GM12878 (cell line): ENCODE data around the gene SINHCAF. TPM values are rescaled to one million over a fixed set of nuclear protein-coding genes. Genes with fewer than 3 reads are reported as not detected.

Experiments used
- ATAC-seq: fragments of 200-7000 bp; cut with Tn5 transposase; 3 replicates; pipeline ENCODE4 v1.9.1; 2020; ENCODE audit warnings: mild to moderate bottlenecking, moderate library complexity
- BruUV-seq: library from RNA; stranded (reverse); fragments of 400-500 nt; replicated peaks from 2 replicates; lab custom pipeline; 2021; lab: Mats Ljungman, UMichigan
- CTCF ChIA-PET: fragments of 300-600 bp; sonication (Branson Sonifier 250); formaldehyde crosslinking; extraction: SDS; loops from one replicate; lab custom pipeline; 2021; ENCODE audit warnings: inconsistent platforms; lab: Yijun Ruan, JAX
- POLR2A ChIA-PET: fragments of 350-600 bp; formaldehyde crosslinking; extraction: SDS; loops from one replicate; lab custom pipeline; 2021; ENCODE audit warnings: inconsistent platforms; lab: Charles Lee
- RAD21 ChIA-PET: fragments of 300-600 bp; sonication (Branson Sonifier 250); formaldehyde crosslinking; loops from one replicate; lab custom pipeline; 2023; ENCODE audit warnings: antibody characterized with exemption; ENCODE audit not compliant: unreplicated experiment; lab: Charles Lee
- SMC1A ChIA-PET: fragments of 300-600 bp; sonication (Branson Sonifier 250); formaldehyde crosslinking; loops from one replicate; lab custom pipeline; 2023; ENCODE audit not compliant: unreplicated experiment, uncharacterized antibody; lab: Charles Lee
- DNase-seq: peaks from one replicate; pipeline ENCODE4 v3.0.0-alpha.2; 2011; ENCODE audit warnings: low read depth, low spot score
- FAIRE-seq: peaks from 3 replicates; lab custom pipeline; 2011; peaks lifted over from hg19 to GRCh38; lab: Jason Lieb, UNC
- H2AFZ ChIP-seq: 2 replicates; pipeline ENCODE4 v1.6.0; 2011; ENCODE audit warnings: low read depth, low read length, control low read depth; ENCODE audit not compliant: control insufficient read depth
- H3K27ac ChIP-seq: 2 replicates; pipeline ENCODE4 v1.5.1; 2011; ENCODE audit warnings: control low read depth; ENCODE audit not compliant: control insufficient read depth, insufficient read depth
- H3K27me3 ChIP-seq, 2 experiments: replicated peaks in 1 of 2; 2 replicates each; pipeline versions ENCODE4 v1.6.0 to v1.6.1; 2011; ENCODE audit warnings: low read length in 1 of 2; ENCODE audit not compliant: control insufficient read depth in 2 of 2, insufficient read depth in 2 of 2
- H3K36me3 ChIP-seq, 2 experiments: 2 replicates each; pipeline ENCODE4 v1.5.1; 2011; ENCODE audit warnings: low read length in 1 of 2; ENCODE audit not compliant: control insufficient read depth in 2 of 2, insufficient read depth in 2 of 2
- H3K4me1 ChIP-seq: 2 replicates; pipeline ENCODE4 v1.6.1; 2011; ENCODE audit warnings: mild to moderate bottlenecking, low read length, moderate library complexity, mixed read lengths; ENCODE audit not compliant: control insufficient read depth, insufficient read depth
- H3K4me2 ChIP-seq: 2 replicates; pipeline ENCODE4 v1.6.0; 2011; ENCODE audit warnings: control low read depth; ENCODE audit not compliant: control insufficient read depth, insufficient read depth
- H3K4me3 ChIP-seq: fragments of 200-600 bp; sonication (generic); 2 replicates; pipeline ENCODE4 v1.5.1; 2016
- H3K79me2 ChIP-seq: 2 replicates; pipeline ENCODE4 v1.6.0; 2011; ENCODE audit warnings: low read length; ENCODE audit not compliant: control insufficient read depth, insufficient read depth
- H3K9ac ChIP-seq: 2 replicates; pipeline ENCODE4 v1.8.0; 2011; ENCODE audit warnings: low read length, control low read depth, mixed read lengths; ENCODE audit not compliant: control insufficient read depth, insufficient read depth
- H3K9me3 ChIP-seq: replicated peaks from 3 replicates; pipeline ENCODE4 v1.5.1; 2011; ENCODE audit warnings: mild to moderate bottlenecking, low read length; ENCODE audit not compliant: control insufficient read depth, insufficient read depth
- H4K20me1 ChIP-seq: 2 replicates; pipeline ENCODE4 v1.6.0; 2011; ENCODE audit not compliant: control insufficient read depth, insufficient read depth
- CBX3 ChIP-seq: fragments of 200-600 bp; sonication (generic); IDR thresholded peaks from 2 replicates; pipeline ENCODE4 v1.6.1; 2016; ENCODE audit warnings: low read depth, borderline replicate concordance
- CHD2 ChIP-seq: IDR thresholded peaks from 2 replicates; pipeline ENCODE4 v1.6.1; 2011; ENCODE audit warnings: low read depth, low read length, improper control_type of control experiment, borderline replicate concordance
- CREM ChIP-seq: IDR thresholded peaks from 2 replicates; pipeline ENCODE4 v1.6.1; 2014; ENCODE audit warnings: antibody characterized with exemption, low read depth
- EGR1 ChIP-seq, 2 experiments: IDR thresholded peaks; 1 replicate in 1 of 2; 2 replicates in 1 of 2; pipeline ENCODE4 v1.6.1; 2011 to 2012; ENCODE audit warnings: low read depth in 2 of 2, low read length in 2 of 2, borderline replicate concordance in 1 of 2, mild to moderate bottlenecking in 1 of 2, moderate library complexity in 1 of 2
- ESRRA ChIP-seq: IDR thresholded peaks from 2 replicates; pipeline ENCODE4 v1.6.1; 2012; ENCODE audit warnings: mild to moderate bottlenecking, low read length, improper control_type of control experiment
- FOXK2 ChIP-seq: fragments of 450-650 bp; IDR thresholded peaks from 2 replicates; pipeline ENCODE4 v1.6.1; 2017; ENCODE audit warnings: mild to moderate bottlenecking, moderate library complexity
- GATAD2B ChIP-seq: fragments of 450-650 bp; conservative IDR thresholded peaks from 2 replicates; pipeline ENCODE4 v1.6.1; 2017; ENCODE audit warnings: low read depth, mild to moderate bottlenecking, moderate library complexity
- PKNOX1 ChIP-seq: fragments of 450-650 bp; IDR thresholded peaks from 2 replicates; pipeline ENCODE4 v1.6.1; 2016; ENCODE audit warnings: mild to moderate bottlenecking
- POLR2AphosphoS2 ChIP-seq: IDR thresholded peaks from 2 replicates; pipeline ENCODE4 v1.6.1; 2011; ENCODE audit warnings: low read depth, mild to moderate bottlenecking, low read length, improper control_type of control experiment, moderate library complexity
- SMARCA5 ChIP-seq: fragments of 450-650 bp; IDR thresholded peaks from 2 replicates; pipeline ENCODE4 v1.6.1; 2017; ENCODE audit warnings: mild to moderate bottlenecking
- TCF3 ChIP-seq: IDR thresholded peaks from 2 replicates; pipeline ENCODE4 v1.6.1; 2012; ENCODE audit warnings: low read depth, mild to moderate bottlenecking, low read length, borderline replicate concordance; ENCODE audit not compliant: insufficient read depth
- WGBS: methylation state at CpG from one replicate; pipeline ENCODE4 v1.1.6; 2016; ENCODE audit warnings: low lambda C conversion rate; ENCODE audit not compliant: insufficient replicate concordance, insufficient coverage; ENCODE audit errors: missing lambda C conversion rate; 5-methylcytosine and 5-hydroxymethylcytosine counted together
- in situ Hi-C: fragments of 300-500 bp; cut with MboI; formaldehyde crosslinking; loops from 9 replicates; pipeline ENCODE4 v1.14.3; 2018; ENCODE audit warnings: mixed read lengths
- intact Hi-C: fragments of 100-400 bp; cut with micrococcal nuclease; formaldehyde crosslinking; loops from one replicate; pipeline ENCODE4 v1.14.2; 2022; ENCODE audit not compliant: unreplicated experiment
- polyA plus RNA-seq, 11 experiments: library from polyadenylated mRNA; depleted of rRNA in 4 of 11; unstranded in 6 of 11; stranded (reverse) in 5 of 11; fragments of >200 nt; fragmentation: Nextera tagmentation in 4 of 11; fragmentation: Illumina TruSeq in 1 of 11; extraction: Ambion mirVana in 4 of 11; extraction: Trizol in 1 of 11; gene quantifications; 1 replicate in 1 of 11; 2 replicates in 10 of 11; pipeline versions ENCODE4 v1.2.1 to v1.2.3, GENCODE V29; 2011 to 2016; ENCODE audit warnings: inconsistent platforms in 2 of 11, missing spikeins in 2 of 11, low read depth in 1 of 11
- total RNA-seq, 4 experiments: library from RNA; depleted of rRNA in 3 of 4; stranded (reverse); fragments of >200 nt in 3 of 4; fragmentation: Illumina TruSeq in 1 of 4; extraction: Trizol in 1 of 4; gene quantifications; 2 replicates each; pipeline versions ENCODE4 v1.2.1 to v1.2.3, GENCODE V29; 2013 to 2021
- TF ChIP-seq, protein P1 (sequence below): fragments of 450-650 bp; IDR thresholded peaks from 2 replicates; pipeline ENCODE4 v1.6.1; 2017; ENCODE audit warnings: low read depth, mild to moderate bottlenecking, moderate library complexity
- TF ChIP-seq, protein P2 (sequence below): fragments of 450-650 bp; formaldehyde crosslinking; IDR thresholded peaks from 2 replicates; pipeline ENCODE4 v1.5.0; 2022; ENCODE audit warnings: mild to moderate bottlenecking, missing genetic modification characterization

The SINHCAF gene
- total and polyA plus RNA-seq, 10 of the 15 experiments (the other 5 are each of a cell fraction or from before 2014, with no cell fraction given) = 60.4 to 156 (median 90.3) TPM

DNA sequence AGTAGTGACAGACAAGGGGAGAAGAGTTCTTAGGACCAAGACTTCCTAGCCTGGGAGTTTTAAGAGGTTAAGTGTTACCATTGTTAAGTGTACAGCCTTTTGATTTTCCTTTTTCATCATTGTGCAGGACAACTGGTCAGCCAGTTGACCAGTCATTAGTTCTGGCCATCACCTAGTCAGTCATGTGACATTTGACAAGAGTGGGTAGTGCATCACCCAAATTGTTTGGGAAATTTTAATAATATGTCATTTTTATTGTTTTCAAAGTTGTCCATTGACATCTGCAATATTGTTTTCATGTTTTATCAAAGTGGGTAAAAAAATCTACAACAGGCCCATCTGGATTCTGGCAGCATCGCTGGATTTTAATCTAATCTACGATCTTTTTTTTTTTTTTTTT, 15.5 kb downstream of the SINHCAF start:
- no TSS peak for BruUV-seq

More for the DNA sequence above, 15.5 kb downstream of the SINHCAF start:
- DNase-seq = no peak
- no peak for FAIRE-seq
- Histone ChIP-seq H3K4me1 (peaks cover 4% of the 10 kb centered on the region; the same call in 1 of the 2 replicates), H3K79me2 (peaks cover 96% of the 10 kb centered on the region), H3K9me3 (no peaks in the 10 kb centered on the region; the same call in 1 of the 3 replicates), H3K9ac (no peak overlapping the region), H3K4me2 (no peak overlapping the region), H3K4me3 (no peak overlapping the region), H2AFZ (no peak overlapping the region), H3K36me3 (peaks cover 0 to 21% of the 10 kb centered on the region in 2 experiments), H4K20me1 (no peaks in the 10 kb centered on the region), H3K27me3 (no peaks in the 10 kb centered on the region), H3K27ac (no peak overlapping the region)
- in situ Hi-C loops = no loop called here
- CTCF ChIA-PET = interaction anchor here (3.2 kb wide), 1 partner anchor 39 kb away, joined by 10 read pairs; no protein-coding TSS in a partner anchor
- TF ChIP-seq TCF3 (no peak), POLR2AphosphoS2 (no peak), CREM (no peak), PKNOX1 (no peak), ESRRA (no peak), CHD2 (no peak), SMARCA5 (no peak), CBX3 (no peak), FOXK2 (no peak), GATAD2B (no peak), EGR1 (IDR thresholded peaks at IDR 0.05; ENCODE audit: borderline replicate concordance in 1 of 2, low read depth in 2 of 2, low read length in 2 of 2) (no peak)
- TF ChIP-seq, protein P1, sequence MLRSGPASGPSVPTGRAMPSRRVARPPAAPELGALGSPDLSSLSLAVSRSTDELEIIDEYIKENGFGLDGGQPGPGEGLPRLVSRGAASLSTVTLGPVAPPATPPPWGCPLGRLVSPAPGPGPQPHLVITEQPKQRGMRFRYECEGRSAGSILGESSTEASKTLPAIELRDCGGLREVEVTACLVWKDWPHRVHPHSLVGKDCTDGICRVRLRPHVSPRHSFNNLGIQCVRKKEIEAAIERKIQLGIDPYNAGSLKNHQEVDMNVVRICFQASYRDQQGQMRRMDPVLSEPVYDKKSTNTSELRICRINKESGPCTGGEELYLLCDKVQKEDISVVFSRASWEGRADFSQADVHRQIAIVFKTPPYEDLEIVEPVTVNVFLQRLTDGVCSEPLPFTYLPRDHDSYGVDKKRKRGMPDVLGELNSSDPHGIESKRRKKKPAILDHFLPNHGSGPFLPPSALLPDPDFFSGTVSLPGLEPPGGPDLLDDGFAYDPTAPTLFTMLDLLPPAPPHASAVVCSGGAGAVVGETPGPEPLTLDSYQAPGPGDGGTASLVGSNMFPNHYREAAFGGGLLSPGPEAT = no peak
- TF ChIP-seq, protein P2, sequence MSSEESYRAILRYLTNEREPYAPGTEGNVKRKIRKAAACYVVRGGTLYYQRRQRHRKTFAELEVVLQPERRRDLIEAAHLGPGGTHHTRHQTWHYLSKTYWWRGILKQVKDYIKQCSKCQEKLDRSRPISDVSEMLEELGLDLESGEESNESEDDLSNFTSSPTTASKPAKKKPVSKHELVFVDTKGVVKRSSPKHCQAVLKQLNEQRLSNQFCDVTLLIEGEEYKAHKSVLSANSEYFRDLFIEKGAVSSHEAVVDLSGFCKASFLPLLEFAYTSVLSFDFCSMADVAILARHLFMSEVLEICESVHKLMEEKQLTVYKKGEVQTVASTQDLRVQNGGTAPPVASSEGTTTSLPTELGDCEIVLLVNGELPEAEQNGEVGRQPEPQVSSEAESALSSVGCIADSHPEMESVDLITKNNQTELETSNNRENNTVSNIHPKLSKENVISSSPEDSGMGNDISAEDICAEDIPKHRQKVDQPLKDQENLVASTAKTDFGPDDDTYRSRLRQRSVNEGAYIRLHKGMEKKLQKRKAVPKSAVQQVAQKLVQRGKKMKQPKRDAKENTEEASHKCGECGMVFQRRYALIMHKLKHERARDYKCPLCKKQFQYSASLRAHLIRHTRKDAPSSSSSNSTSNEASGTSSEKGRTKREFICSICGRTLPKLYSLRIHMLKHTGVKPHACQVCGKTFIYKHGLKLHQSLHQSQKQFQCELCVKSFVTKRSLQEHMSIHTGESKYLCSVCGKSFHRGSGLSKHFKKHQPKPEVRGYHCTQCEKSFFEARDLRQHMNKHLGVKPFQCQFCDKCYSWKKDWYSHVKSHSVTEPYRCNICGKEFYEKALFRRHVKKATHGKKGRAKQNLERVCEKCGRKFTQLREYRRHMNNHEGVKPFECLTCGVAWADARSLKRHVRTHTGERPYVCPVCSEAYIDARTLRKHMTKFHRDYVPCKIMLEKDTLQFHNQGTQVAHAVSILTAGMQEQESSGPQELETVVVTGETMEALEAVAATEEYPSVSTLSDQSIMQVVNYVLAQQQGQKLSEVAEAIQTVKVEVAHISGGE (CRISPR knock-in tag) = no peak
- SMC1A ChIA-PET = interaction anchor here (1.3 to 4.8 kb wide), 2 partner anchors 12 to 13 kb away, joined by 3 to 20 read pairs; no protein-coding TSS in a partner anchor
- WGBS = 63% methylated on average over 2 of the region's 2 CpGs
- RAD21 ChIA-PET = no interaction called here
- intact Hi-C loops = no loop called here
- no peak for ATAC-seq
- POLR2A ChIA-PET = no interaction called here
